GM12874 (cell line): ENCODE data around the gene CHMP1B.

ENCODE experiments used
- CTCF ChIP-seq: IDR thresholded peaks from 2 replicates; pipeline ENCODE4 v1.5.1; 2011; ENCODE audit warnings: low read depth, mild to moderate bottlenecking, control low read depth, low read length, moderate library complexity; ENCODE audit not compliant: insufficient read depth

CHMP1B gene

GRCh38 chr18:11851146-11851805 lies at the start of gene CHMP1B:
Gene CHMP1B, plus strand, starts transcription at chr18:11851413. Its CDS starts 99 bp downstream, at chr18:11851512.
- TF ChIP-seq CTCF: no peak

- no peak for TF ChIP-seq CTCF
Observed at GRCh38 chr18:11801573-11801972, 49.6 kb upstream of the CHMP1B start.

GRCh38 chr18:11802158-11802557 lies 49.1 kb upstream of the CHMP1B start:
- no peak for TF ChIP-seq CTCF

- TF ChIP-seq CTCF: no peak
Observed at GRCh38 chr18:11802586-11802985, 48.6 kb upstream of the CHMP1B start.

GRCh38 chr18:11807233-11807632 lies 44.0 kb upstream of the CHMP1B start:
- TF ChIP-seq CTCF: no peak

- no peak for TF ChIP-seq CTCF
Observed at GRCh38 chr18:11808001-11808855, 43.0 kb upstream of the CHMP1B start.

- TF ChIP-seq CTCF: no peak
Observed at GRCh38 chr18:11809895-11810294, 41.3 kb upstream of the CHMP1B start.
